Right cardiac atrium (tissue), 5 donors: ENCODE data around the gene BICD1. TPM values are rescaled to one million over a fixed set of nuclear protein-coding genes. Genes with fewer than 3 reads are reported as not detected.
A peak's percentile ranks its signal among the peaks of the same experiment; 100 is the strongest.

Experiments
- ATAC-seq, 2 donors: fragments of 200-7000 bp; cut with Tn5 transposase; one replicate each; pipeline versions ENCODE4 v1.8.0 to v1.9.1; 2020; ENCODE audit warnings: moderate library complexity in 2 of 2, mild to moderate bottlenecking in 1 of 2
- DNase-seq, 3 donors: peaks; one replicate each; pipeline ENCODE4 v3.0.0-alpha.2; 2020
- H3K27ac ChIP-seq: one replicate; pipeline ENCODE4 v1.5.1; 2013; ENCODE audit warnings: mild to moderate bottlenecking, low read length, control low read depth, moderate library complexity
- H3K27me3 ChIP-seq: one replicate; pipeline ENCODE4 v1.6.1; 2013; ENCODE audit not compliant: control insufficient read depth, insufficient read depth
- H3K4me1 ChIP-seq: one replicate; pipeline ENCODE4 v1.6.1; 2013; ENCODE audit warnings: low read length; ENCODE audit not compliant: control insufficient read depth, insufficient read depth
- H3K4me3 ChIP-seq: one replicate; pipeline ENCODE4 v1.5.1; 2013; ENCODE audit warnings: low read length, control low read depth
- H3K9me3 ChIP-seq: one replicate; pipeline ENCODE4 v1.6.1; 2013; ENCODE audit warnings: low read length; ENCODE audit not compliant: control insufficient read depth
- WGBS: extraction: QIAGEN DNeasy Blood & Tissue Kit; methylation state at CpG from one replicate; pipeline ENCODE4 v1.1.7; 2013; 5-methylcytosine and 5-hydroxymethylcytosine counted together
- intact Hi-C, 4 donors: fragments of 100-400 bp; cut with DNase I; formaldehyde crosslinking; loops; one replicate each; pipeline versions ENCODE4 v1.11.0 to v1.14.0; 2022 to 2023
- polyA plus RNA-seq: library from polyadenylated mRNA; stranded (reverse); fragments of 200-250 nt; gene quantifications from one replicate; pipeline ENCODE4 v1.2.3, GENCODE V29; 2013
- total RNA-seq, 4 donors: library from RNA; stranded (reverse); fragmentation: NEBNext Ultra II Directional; extraction: Animal tissue kit (Norgen Biotek cat#: 25700); gene quantifications; one replicate each; pipeline ENCODE4 v1.2.1, GENCODE V29; 2021
- donor health status: healthy with polysubstance abuse.
- donor health status: DM: no; HTN: yes; CAD: no.
- donor health status: DM: no; HTN: no; CAD: no.
- donor health status: DM: no; HTN: yes; CAD: no; lungs with severe emphysema.
- donor health status: DM: yes; HTN: yes; CAD: no.

The BICD1 gene
- total and polyA plus RNA-seq, 5 donors: 3.1 to 12.8 (median 9.0) TPM

DNA sequence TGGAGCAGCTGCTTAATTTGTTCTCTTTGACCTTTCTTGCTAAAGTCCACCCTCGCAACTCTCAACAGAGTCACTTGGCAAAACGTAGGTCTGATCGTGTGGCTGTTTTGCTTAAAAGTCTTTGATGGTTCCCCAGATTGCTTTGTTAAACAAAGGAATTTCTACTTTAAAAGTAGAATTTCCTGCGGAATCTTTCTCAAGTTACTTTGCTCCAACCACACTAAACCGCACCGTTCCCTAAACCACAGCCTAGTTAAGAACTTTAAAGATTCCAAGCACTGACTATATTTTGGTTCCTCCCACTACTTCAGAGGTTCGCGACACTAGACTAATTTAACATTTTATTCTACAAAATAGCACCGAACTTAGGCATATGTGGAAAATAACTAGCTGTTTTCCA, 177.9 kb downstream of the BICD1 start:
- no peaks in the 10 kb centered on the region for H3K4me1 ChIP-seq
- intact Hi-C loops: no loop called here
- H3K27me3 ChIP-seq: no peaks in the 10 kb centered on the region
- ATAC-seq (no peak), DNase-seq (no peak)
- no peak overlapping the region for H3K4me3 ChIP-seq
- H3K27ac ChIP-seq: no peak overlapping the region
- 87% methylated on average over 9 of the region's 9 CpGs for WGBS
- H3K9me3 ChIP-seq: peaks cover 2% of the 10 kb centered on the region

DNA sequence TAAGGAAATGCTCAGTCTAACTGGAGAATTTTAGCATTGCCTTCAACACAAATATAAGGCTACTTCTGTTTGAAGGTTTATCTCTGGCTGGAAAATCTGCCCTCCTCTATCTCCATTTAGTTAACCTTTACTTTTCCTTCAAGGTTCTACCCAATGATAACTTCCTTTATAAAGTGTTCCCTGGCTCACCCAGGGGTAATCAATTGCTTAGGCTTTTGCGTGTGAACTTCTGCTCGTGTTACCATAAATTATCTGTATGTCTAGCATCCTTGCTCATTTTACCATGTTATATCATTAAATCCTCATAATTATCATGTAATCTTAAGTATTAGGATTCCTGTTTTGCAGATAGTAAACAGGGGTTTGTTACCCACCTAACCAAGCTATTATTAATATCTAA, 178.4 kb downstream of the BICD1 start:
- Histone ChIP-seq H3K4me3 (no peak overlapping the region), H3K9me3 (peaks cover 2% of the 10 kb centered on the region), H3K27ac (no peak overlapping the region), H3K4me1 (no peaks in the 10 kb centered on the region), H3K27me3 (no peaks in the 10 kb centered on the region)
- intact Hi-C loops: no loop called here
- WGBS: 49% methylated on average over 2 of the region's 2 CpGs
- no peak for ATAC-seq
- DNase-seq: no peak

DNA sequence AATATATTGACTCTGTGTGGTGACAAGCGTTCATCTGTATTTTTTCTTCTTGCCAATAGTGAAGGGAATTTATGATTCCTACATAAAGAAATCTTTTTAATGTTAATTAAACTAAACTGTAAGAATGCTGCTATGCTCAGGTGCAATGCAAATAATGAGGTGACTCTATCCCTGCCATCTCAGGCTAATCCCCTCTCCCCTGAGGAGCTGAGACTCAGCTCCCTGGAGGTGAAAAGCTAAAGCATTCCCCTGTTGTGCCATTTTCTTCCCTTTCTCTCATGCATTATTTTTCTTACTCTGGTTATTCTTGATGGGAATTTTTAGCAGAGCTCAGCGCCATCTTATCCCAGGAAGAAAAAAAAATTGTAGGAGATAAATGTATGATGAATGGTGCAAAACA, 178.8 kb downstream of the BICD1 start:
- DNase-seq: no peak
- no peak for ATAC-seq
- Histone ChIP-seq H3K9me3 (peaks cover 2% of the 10 kb centered on the region), H3K4me1 (no peaks in the 10 kb centered on the region), H3K27ac (no peak overlapping the region), H3K4me3 (no peak overlapping the region), H3K27me3 (no peaks in the 10 kb centered on the region)
- 67% methylated on average over 2 of the region's 2 CpGs for WGBS
- intact Hi-C loops: no loop called here

DNA sequence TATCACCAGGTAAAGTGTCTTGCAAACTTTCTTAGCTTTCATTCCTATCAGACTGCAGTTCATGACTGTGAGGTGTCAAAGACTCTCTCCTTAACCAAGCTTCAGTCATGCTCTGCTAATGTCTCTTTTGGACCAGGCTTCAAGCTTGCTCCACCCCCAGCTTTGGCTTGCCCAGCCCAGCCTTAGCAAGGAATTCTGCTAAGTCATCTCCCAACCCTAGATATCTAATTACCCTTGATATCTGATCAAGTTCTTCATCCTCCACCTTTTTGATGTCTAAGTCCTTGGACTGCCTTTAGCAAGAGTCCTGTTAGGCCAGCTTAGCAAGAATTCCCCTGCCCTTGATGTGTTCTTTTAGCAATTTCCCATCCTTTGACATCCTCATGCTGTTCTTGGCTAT, 183.8 kb downstream of the BICD1 start:
- Histone ChIP-seq H3K4me1 (no peaks in the 10 kb centered on the region), H3K27me3 (no peaks in the 10 kb centered on the region), H3K9me3 (peaks cover 2% of the 10 kb centered on the region), H3K4me3 (no peak overlapping the region), H3K27ac (no peak overlapping the region)
- DNase-seq: no peak
- no peak for ATAC-seq
- intact Hi-C loops: no loop called here

DNA sequence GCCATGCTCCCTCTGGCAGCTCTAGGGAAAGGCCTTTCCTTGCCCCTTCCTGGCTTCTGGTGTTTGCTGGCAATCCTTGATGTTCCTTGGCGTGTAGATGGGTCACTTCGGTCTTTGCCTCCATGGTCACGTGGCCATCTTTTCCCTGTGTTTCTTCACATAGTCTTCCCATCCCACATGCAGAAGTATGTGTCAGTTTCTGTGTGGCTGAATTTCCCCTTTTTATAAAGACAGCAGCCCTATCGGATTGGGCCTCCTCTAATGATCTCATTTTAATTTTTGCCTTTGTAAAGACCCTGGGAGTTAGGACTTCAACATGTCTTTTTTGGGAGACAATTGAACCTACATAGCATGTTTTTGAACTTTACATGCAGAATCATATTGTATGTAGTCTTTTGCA, 185.5 kb downstream of the BICD1 start:
- DNase-seq (no peak), ATAC-seq (no peak)
- H3K27me3 ChIP-seq: no peaks in the 10 kb centered on the region
- H3K27ac ChIP-seq: no peak overlapping the region
- H3K4me3 ChIP-seq: no peak overlapping the region
- intact Hi-C loops: no loop called here
- H3K9me3 ChIP-seq: peaks cover 2% of the 10 kb centered on the region
- WGBS: 86% methylated on average over 4 of the region's 4 CpGs
- peaks cover 1% of the 10 kb centered on the region for H3K4me1 ChIP-seq

DNA sequence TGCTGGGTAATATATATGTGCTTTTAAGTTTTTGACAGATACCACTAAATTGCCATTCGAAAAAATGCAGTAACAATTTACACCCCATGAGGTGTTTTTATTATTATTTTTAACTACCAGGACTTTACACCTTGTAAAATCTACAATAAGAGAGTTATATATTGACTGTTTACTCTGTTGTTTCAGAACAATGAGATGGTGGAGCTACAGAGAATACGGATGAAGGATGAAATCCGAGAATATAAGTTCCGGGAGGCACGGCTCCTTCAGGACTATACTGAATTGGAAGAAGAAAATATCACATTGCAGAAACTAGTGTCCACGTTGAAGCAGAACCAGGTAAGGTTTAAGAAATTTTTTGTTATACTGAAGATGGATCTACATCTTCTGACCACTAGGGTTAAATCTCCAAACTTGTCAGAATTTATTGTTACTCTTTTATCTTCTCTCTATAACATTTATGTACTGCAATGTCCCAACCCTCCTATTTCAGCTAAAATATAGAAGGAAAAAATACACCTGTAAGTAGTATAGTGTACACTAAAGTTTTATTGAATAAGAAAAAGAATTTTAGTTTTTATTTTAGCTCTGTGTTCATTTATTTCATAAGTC, 187.3 kb downstream of the BICD1 start:
- DNase-seq (no peak), ATAC-seq (no peak)
- Histone ChIP-seq H3K27ac (no peak overlapping the region), H3K4me1 (peaks cover 1% of the 10 kb centered on the region), H3K9me3 (peaks cover 1% of the 10 kb centered on the region), H3K4me3 (no peak overlapping the region), H3K27me3 (no peaks in the 10 kb centered on the region)
- intact Hi-C loops: no loop called here
- WGBS: 96% methylated on average over 6 of the region's 6 CpGs

DNA sequence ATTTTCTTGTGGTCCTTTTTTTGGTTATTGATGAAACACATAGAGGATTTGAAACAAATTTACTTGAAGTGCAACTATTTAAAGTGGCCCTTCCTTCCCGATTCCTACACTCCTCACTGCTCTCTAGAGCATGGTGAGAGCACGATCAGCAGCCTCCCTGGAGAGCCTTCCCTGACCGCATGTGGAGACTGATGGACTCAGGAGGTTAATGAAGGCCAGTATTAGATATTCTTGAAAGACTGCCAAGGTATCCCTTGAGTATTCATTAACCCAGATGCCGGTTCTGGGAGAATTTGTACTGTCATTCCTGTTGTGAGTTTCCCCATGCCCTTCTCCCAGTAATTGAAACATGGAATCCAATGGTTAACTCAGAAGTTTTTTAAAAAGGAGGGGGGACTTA, 189.9 kb downstream of the BICD1 start:
- WGBS: 59% methylated on average over 4 of the region's 4 CpGs

DNA sequence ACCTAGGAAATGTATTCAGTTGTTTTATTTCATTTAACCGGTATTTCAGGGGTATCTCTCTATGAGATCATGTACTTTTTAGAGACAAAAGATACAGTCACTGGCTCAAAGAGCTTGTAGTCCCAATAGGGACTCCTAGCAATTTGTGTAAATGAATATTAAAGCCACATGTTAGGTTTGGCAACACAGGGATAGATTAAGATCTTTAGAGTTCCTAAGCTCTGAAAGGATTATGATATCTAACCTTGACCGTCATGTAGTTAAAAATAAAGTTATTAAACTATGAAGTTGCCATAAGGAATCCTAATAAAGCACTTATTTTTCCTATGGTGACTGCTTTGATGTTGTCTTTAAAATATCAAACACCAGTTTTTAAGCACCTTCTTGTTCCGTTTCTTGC, 192.3 kb downstream of the BICD1 start:
- H3K27me3 ChIP-seq: no peaks in the 10 kb centered on the region
- DNase-seq: no peak
- 67% methylated on average over 3 of the region's 3 CpGs for WGBS
- ATAC-seq: no peak
- H3K27ac ChIP-seq: no peak overlapping the region
- intact Hi-C loops: no loop called here
- no peaks in the 10 kb centered on the region for H3K9me3 ChIP-seq
- H3K4me1 ChIP-seq: peaks cover 1% of the 10 kb centered on the region
- H3K4me3 ChIP-seq: no peak overlapping the region

More for the DNA sequence above, 189.9 kb downstream of the BICD1 start:
- no peak for ATAC-seq
- no peak overlapping the region for H3K27ac ChIP-seq
- DNase-seq: no peak
- peaks cover 1% of the 10 kb centered on the region for H3K4me1 ChIP-seq
- intact Hi-C loops: no loop called here
- no peaks in the 10 kb centered on the region for H3K27me3 ChIP-seq
- H3K9me3 ChIP-seq: no peaks in the 10 kb centered on the region
- H3K4me3 ChIP-seq: no peak overlapping the region

DNA sequence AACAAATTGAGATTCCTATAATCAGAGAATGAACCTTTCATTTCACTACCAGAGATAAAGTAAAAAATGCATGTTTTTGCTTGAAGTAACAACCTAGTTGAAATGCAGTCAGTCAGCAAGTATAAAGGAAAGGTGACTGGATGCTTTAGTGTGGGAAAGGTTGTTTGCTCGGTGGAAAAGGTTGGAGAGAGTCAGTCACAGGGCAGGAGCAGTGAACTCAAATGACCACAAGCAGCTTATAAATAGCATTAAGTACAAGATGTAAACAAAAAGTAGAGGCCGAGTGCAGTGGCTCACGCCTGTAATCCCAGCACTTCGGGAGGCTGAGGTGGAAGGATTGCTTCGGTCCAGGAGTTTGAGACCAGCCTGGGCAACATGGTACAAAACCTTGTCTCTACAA, 194.6 kb downstream of the BICD1 start:
- Histone ChIP-seq H3K27ac (no peak overlapping the region), H3K4me1 (peaks cover 1% of the 10 kb centered on the region), H3K4me3 (no peak overlapping the region), H3K9me3 (no peaks in the 10 kb centered on the region), H3K27me3 (no peaks in the 10 kb centered on the region)
- DNase-seq (no peak), ATAC-seq (no peak)
- 86% methylated on average over 5 of the region's 5 CpGs for WGBS
- intact Hi-C loops: loop anchor here in 3 of 4 donors (5.0 to 10.0 kb wide), 3 partner anchors 236 to 646 kb away; partner anchors contain the start of gene ETFBKMT (in 2 of the 3)

DNA sequence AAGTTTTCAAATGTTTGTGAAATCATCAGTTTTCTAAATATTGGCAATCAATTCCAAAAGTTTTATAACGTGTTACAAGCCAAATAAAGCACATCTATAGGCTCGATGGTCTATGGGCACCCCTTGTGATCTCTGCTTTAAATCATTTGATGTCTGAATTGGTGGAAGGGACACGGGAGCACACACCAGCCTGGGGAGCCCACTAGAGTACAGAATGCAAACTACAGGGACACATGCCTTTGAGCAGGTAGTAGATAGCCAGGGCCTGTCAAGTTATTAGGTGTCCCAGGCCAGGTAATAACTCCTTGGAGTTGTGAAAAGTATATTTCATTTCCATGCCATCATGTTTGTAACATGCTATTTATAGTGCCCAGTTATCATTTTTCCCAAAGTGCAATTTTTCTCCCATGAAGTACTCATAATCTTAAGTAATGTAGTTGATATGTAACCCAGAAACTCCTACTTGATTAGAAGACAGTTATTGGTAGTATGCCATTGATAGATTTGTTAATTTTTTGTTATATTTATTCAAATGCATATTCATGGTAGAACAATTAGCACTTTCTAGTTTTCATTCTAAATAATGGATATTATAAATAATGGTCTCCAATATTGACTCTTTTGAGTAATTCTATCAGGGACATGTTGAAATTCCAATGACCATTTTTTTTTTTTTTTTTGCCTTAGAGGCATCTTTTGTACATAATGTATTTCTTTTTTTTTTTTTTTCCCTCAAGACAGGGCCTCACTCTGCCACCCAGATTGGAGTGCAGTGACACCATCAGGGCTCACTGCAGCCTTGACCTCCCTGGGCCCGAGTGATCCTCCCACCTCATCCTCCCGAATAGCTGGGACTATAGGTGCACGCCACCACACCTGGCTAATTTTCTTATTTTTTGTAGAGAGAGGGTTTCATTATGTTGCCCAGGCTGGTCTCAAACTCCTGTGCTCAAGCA, 195.8 kb downstream of the BICD1 start:
- Histone ChIP-seq H3K4me3 (no peak overlapping the region), H3K27me3 (no peaks in the 10 kb centered on the region), H3K27ac (no peak overlapping the region), H3K9me3 (no peaks in the 10 kb centered on the region), H3K4me1 (no peaks in the 10 kb centered on the region)
- WGBS: 90% methylated on average over 6 of the region's 6 CpGs
- ATAC-seq (peak in 1 of 2 donors; percentile 56), DNase-seq (no peak)
- intact Hi-C loops: loop anchor here in 3 of 4 donors (5.0 to 10.0 kb wide), 3 partner anchors 238 to 648 kb away; partner anchors contain the start of gene ETFBKMT (in 2 of the 3)

DNA sequence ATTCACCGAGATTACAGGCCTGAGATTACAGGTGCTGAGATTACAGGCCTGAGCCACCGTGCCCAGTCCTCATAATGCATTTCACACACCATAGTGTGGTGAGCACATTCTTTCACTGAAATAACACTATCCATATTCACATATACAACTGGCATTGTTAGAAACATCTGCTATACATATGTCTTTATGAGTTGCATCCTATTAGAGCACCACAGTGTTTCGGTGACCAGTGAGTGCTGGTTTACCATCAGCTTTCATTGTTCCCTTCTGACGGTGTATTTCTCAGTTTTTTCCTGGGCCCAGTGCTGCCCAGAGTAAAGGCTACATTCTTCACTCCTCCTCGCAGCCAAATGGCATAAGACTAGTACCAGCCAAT, 196.5 kb downstream of the BICD1 start:
- Histone ChIP-seq H3K4me1 (no peaks in the 10 kb centered on the region), H3K27me3 (no peaks in the 10 kb centered on the region), H3K27ac (no peak overlapping the region), H3K9me3 (no peaks in the 10 kb centered on the region), H3K4me3 (no peak overlapping the region)
- intact Hi-C loops: loop anchor here in 3 of 4 donors (5.0 to 10.0 kb wide), 3 partner anchors 238 to 648 kb away; partner anchors contain the start of gene ETFBKMT (in 2 of the 3)
- ATAC-seq (no peak), DNase-seq (no peak)
- 96% methylated on average over 5 of the region's 5 CpGs for WGBS
